ENCODE data around the gene FANCI. TPM values are rescaled to one million over a fixed set of nuclear protein-coding genes. Genes with fewer than 3 reads are reported as not detected.

Gene FANCI
- 100 to 1,000 TPM in 1 of 2 donors, 10 to 100 TPM in 1; 94.5 to 173 TPM for total RNA-seq
- polyA plus RNA-seq (2013, experiment 1 of 2): 88.2 TPM
- 86.2 TPM for polyA plus RNA-seq (2013, experiment 2 of 2)
- long read RNA-seq, experiment 1, partial matches to known transcripts: 21 of 41 reads
- long read RNA-seq, experiment 1, other reads (novel, unspliced or antisense): 20 of 41 reads
- long read RNA-seq, experiment 2, full-length matches to known transcripts: 31 of 142 reads
- long read RNA-seq, experiment 2, partial matches to known transcripts: 24 of 142 reads
- long read RNA-seq, experiment 2, other reads (novel, unspliced or antisense): 87 of 142 reads
- long read RNA-seq, experiment 3, full-length matches to known transcripts: 89 of 367 reads
- long read RNA-seq, experiment 3, partial matches to known transcripts: 43 of 367 reads
- long read RNA-seq, experiment 3, other reads (novel, unspliced or antisense): 235 of 367 reads
- long read RNA-seq, experiment 4, partial matches to known transcripts: 4 of 17 reads
- long read RNA-seq, experiment 4, other reads (novel, unspliced or antisense): 13 of 17 reads

- no peak within 1 kb of the TSS for H3K27ac ChIP-seq (ENCODE audit: low read depth, low read length)
- H3K36me3 ChIP-seq (ENCODE audit: control insufficient read depth, insufficient read depth, low read length): peaks cover 16% of the 10 kb centered on the region
- no peaks in the 10 kb centered on the region for H3K4me1 ChIP-seq (ENCODE audit: control insufficient read depth, insufficient read depth, low read length)
- H3K27ac Mint-ChIP-seq: peak within 1 kb of the TSS; percentile 84
- peak within 1 kb of the TSS; percentile 92 for H3K4me3 ChIP-seq (ENCODE audit: low read length)
- 0% methylated on average over 33 to 69 of the region's 69 CpGs for WGBS, 2 experiments (ENCODE audit: insufficient coverage in 1 of 2, insufficient read length in 1 of 2)
- peaks cover 4% of the 10 kb centered on the region for H3K27me3 ChIP-seq (ENCODE audit: control insufficient read depth, insufficient read depth, low read length, poor library complexity, severe bottlenecking)
- peak within 1 kb of the TSS; percentile 95 for H3K4me3 Mint-ChIP-seq
- peaks cover 20% of the 10 kb centered on the region for H3K9me3 Mint-ChIP-seq
- peaks cover 26% of the 10 kb centered on the region for H3K27me3 Mint-ChIP-seq (ENCODE audit: insufficient read depth)
- peaks cover 20% of the 10 kb centered on the region for H3K36me3 Mint-ChIP-seq (ENCODE audit: low read depth)
- TF ChIP-seq CTCF (conservative IDR thresholded peaks at IDR 0.05): peak; percentile 70
- H3K9me3 ChIP-seq (ENCODE audit: control insufficient read depth, low read length): peaks cover 21% of the 10 kb centered on the region
- H3K9ac ChIP-seq (ENCODE audit: extremely low read depth, low read length, poor library complexity, severe bottlenecking): peak within 1 kb of the TSS; percentile 63
- peaks cover 17% of the 10 kb centered on the region for H3K4me1 Mint-ChIP-seq
- peak; percentile 99 for DNase-seq
Measured at GRCh38 chr15:89243691-89244573, at the start of gene FANCI. Gene FANCI, plus strand, starts transcription at chr15:89243979. Its CDS starts 3,669 bp downstream, at chr15:89247648.

DNA sequence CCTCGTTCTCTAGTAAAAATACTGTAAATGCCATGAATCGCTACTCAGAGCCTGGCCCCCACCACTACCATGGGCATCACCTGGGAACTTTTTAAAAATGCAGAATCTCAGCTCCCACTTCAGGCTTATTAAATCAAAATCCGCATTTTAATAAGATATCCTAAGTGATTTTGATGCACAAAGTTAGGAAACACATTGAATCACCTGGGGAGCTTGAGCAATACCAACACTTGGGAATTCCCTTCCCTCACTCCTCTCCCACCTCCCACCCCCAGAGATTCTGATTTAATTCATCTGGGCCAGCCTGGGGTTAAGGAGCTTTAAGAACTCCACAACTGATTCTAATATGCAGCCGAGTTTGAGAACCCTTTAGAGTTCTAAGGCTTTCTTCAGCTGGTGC is 49.2 kb upstream of the FANCI start:
- no peaks in the 10 kb centered on the region for H3K9me3 Mint-ChIP-seq

More for the DNA sequence above, 49.2 kb upstream of the FANCI start:
- Mint-ChIP-seq H3K36me3 (ENCODE audit: low read depth) (peaks cover 16% of the 10 kb centered on the region), H3K27ac (no peak overlapping the region), H3K4me3 (no peak overlapping the region), H3K27me3 (ENCODE audit: insufficient read depth) (no peaks in the 10 kb centered on the region), H3K4me1 (peaks cover 45% of the 10 kb centered on the region)
- 66 to 84% methylated on average over 3 to 4 of the region's 4 CpGs for WGBS, 2 experiments (ENCODE audit: insufficient coverage in 1 of 2, insufficient read length in 1 of 2)
- no peak overlapping the region for H3K27ac ChIP-seq (ENCODE audit: low read depth, low read length)
- no peak for TF ChIP-seq CTCF (conservative IDR thresholded peaks at IDR 0.05)
- H3K4me1 ChIP-seq (ENCODE audit: control insufficient read depth, insufficient read depth, low read length): peaks cover 25% of the 10 kb centered on the region
- no peaks in the 10 kb centered on the region for H3K9me3 ChIP-seq (ENCODE audit: control insufficient read depth, low read length)
- H3K27me3 ChIP-seq (ENCODE audit: control insufficient read depth, insufficient read depth, low read length, poor library complexity, severe bottlenecking): no peaks in the 10 kb centered on the region
- peaks cover 11% of the 10 kb centered on the region for H3K36me3 ChIP-seq (ENCODE audit: control insufficient read depth, insufficient read depth, low read length)
- no peak for DNase-seq
- no peak overlapping the region for H3K9ac ChIP-seq (ENCODE audit: extremely low read depth, low read length, poor library complexity, severe bottlenecking)
- no peak overlapping the region for H3K4me3 ChIP-seq (ENCODE audit: low read length)

Measured in endodermal cell (in vitro differentiated cells).